Measurements from ENCODE around the gene CYLD. TPM values are rescaled to one million over a fixed set of nuclear protein-coding genes. Genes with fewer than 3 reads are reported as not detected.

CYLD gene
- polyA plus RNA-seq, 4 donors, result 21.8 to 25.7 (median 22.8) TPM

GRCh38 chr16:50736448-50736847 is 5.4 kb upstream of the CYLD start:
- no peak for DNase-seq (ENCODE audit: low read depth in 4 of 4, low spot score in 2 of 4)

GRCh38 chr16:50737420-50737959 is 4.4 kb upstream of the CYLD start:
- DNase-seq (ENCODE audit: low read depth in 4 of 4, low spot score in 2 of 4), result no peak

DNA sequence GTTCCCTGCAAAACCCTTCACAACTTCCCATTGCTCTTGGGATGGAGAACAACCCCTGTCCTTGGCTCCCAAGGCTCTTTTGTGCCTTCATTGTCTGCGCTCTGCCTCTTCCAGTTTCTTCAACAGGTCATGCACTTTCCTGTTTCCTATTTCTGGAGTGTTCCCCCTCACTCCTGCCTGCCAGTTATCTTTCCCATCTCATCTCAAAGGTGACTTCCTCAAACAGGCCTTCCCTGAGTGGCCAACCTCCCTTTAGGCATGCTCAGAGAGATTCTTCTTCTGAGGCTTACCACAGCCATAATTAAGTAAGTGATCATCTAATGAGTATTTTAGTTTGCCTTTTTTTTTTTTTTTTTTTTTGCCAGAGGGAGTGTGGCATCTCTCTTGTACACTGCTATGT is 2.9 kb upstream of the CYLD start:
- DNase-seq (ENCODE audit: low read depth in 4 of 4, low spot score in 2 of 4), result no peak

DNA sequence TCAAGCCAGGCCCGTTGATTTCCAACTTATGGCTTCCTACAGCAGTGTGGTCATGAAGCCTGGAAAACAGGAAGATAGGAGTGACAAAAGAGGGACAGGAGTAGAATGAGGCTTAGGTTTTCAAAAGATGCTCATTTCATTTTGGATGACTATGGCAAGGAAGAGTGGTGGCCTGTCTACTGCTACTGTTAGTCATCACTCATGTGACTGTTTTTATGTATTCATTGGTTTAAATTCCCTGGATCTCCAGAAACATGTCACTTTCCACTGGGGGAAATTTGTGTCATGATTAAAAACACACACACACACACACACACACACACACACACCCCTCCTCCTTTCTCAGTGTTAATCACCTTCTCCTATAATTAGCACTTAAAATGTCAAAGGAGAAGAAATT is 1.1 kb upstream of the CYLD start:
- DNase-seq (ENCODE audit: low read depth in 4 of 4, low spot score in 2 of 4), result no peak

GRCh38 chr16:50741225-50741780 is 583 bp upstream of the CYLD start:
- no peak for DNase-seq (ENCODE audit: low read depth in 4 of 4, low spot score in 2 of 4)

DNA sequence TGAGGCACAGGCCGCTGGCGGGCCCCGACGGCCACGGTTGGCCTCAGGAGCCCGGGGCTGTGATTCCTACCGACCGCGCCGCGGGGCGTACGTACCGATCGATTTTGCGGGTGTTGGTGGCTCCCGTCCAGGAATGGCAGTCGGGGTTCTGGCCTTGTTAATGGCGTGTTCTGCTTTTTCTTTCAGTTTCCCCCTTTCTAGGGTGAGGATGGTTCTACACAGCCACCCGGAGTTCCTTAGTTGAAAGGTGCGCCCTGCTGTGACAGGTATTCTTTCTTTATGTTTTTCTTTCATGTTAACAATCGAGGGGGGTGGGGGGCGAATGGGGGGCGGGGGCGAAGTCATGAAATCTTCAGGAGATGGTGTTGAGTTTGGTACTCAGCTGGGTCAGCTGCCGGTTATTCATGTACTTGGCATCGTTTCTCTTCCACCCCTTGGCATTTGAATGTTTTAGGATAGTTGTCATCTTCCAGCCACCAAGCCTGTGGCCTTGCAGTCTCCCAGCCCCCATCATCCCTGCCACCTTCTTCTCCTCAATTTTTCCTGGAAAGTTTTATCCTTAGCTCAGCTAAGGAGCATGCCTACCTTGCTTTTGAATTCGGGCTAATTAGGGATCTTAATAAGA is 802 bp downstream of the CYLD start:
- DNase-seq (ENCODE audit: low read depth in 4 of 4, low spot score in 2 of 4), result no peak

GRCh38 chr16:50743581-50744225 is 1.8 kb downstream of the CYLD start:
- DNase-seq (ENCODE audit: low read depth in 4 of 4, low spot score in 2 of 4), result no peak

- no peak for DNase-seq (ENCODE audit: low read depth in 4 of 4, low spot score in 2 of 4)
Measured at GRCh38 chr16:50744881-50745280, 3.0 kb downstream of the CYLD start.

- no peak for DNase-seq (ENCODE audit: low read depth in 4 of 4, low spot score in 2 of 4)
Measured at GRCh38 chr16:50745940-50746339, 4.1 kb downstream of the CYLD start.

DNA sequence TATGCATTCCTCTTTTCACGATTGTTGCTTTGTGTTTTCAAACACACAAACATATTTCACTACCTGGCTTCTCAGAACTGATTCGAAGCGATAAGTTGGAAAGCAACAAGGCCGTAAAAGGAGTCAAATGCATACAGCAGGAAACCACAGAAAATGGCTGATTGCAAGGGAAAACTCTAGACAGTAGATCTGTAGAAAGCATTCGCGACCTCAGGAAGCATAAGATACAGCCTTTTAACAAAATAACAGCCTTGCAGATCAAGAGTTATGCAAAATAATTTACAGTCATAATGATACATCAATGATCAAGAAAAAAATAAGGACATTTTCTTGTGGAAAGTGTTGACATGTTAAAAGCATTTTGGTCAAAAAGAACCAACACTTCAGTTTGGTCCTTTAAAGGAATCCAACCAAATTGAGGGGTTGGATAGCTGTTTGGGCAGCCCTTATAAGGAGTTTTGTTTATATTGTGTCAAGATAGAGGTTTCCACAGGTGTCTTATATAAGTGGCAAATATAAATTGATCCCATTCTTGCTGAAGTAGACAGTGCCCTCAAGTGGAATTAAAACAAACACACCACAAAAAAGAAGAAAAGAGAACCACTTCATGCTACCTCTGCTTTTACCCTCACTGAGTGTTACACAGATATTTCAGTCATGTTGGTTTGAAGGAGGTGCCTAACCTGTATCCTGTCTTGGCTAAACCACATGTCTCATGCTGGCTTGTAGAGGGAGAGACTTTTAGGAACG is 5.5 kb downstream of the CYLD start:
- no peak for DNase-seq (ENCODE audit: low read depth in 4 of 4, low spot score in 2 of 4)

DNA sequence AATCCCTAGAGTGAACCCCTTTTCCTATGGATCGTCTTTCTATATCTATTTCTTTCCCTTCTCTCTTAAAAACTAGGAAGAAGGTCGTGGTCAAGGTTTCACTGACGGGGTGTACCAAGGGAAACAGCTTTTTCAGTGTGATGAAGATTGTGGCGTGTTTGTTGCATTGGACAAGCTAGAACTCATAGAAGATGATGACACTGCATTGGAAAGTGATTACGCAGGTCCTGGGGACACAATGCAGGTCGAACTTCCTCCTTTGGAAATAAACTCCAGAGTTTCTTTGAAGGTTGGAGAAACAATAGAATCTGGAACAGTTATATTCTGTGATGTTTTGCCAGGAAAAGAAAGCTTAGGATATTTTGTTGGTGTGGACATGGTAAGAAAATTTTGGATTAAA is 9.6 kb downstream of the CYLD start:
- DNase-seq (ENCODE audit: low read depth in 4 of 4, low spot score in 2 of 4), result no peak

GRCh38 chr16:50752471-50753235 is 10.8 kb downstream of the CYLD start:
- DNase-seq (ENCODE audit: low read depth in 4 of 4, low spot score in 2 of 4), result no peak

DNA sequence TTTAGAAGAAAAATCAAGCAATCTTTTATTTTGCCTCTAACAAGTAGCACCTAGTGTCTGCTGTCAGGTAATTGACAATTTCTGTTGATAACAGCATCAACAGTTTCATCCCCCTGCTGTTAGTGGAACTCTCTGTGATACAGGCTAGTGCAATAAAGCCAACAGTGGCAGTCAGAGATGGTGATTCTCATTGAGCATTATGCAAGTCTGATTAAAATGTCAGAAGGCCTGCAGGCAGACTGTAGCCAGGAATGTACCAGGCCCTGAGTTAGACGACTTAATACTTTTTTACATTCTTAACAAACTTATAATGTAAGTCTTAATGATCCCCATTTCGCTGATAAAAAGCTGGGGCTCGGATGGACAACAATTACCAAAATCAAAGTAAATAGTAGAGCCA is 14.6 kb downstream of the CYLD start:
- DNase-seq (ENCODE audit: low read depth in 4 of 4, low spot score in 2 of 4), result no peak

- DNase-seq (ENCODE audit: low read depth in 4 of 4, low spot score in 2 of 4), result no peak
Measured at GRCh38 chr16:50761267-50761666, 19.4 kb downstream of the CYLD start.

DNA sequence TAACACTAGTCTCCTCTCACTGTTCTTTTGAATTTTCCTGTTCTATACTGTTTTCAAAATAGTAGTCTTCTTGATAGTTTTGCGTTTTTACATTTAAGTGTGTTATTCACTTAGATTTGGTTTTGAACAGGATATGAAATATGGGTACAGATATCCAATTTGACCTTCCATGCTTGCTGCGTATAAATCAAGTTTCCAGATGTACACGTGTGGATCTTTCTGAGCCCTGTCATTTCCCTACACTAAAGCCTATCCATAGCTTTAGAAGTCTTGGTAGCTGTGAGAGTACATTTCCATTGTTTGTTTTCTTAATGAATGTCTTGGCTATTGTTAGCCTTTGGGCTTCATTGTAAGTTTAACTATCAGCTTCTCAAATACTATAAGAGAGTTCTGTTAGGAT is 20.4 kb downstream of the CYLD start:
- no peak for DNase-seq (ENCODE audit: low read depth in 4 of 4, low spot score in 2 of 4)

GRCh38 chr16:50763211-50763610 is 21.3 kb downstream of the CYLD start:
- no peak for DNase-seq (ENCODE audit: low read depth in 4 of 4, low spot score in 2 of 4)

DNA sequence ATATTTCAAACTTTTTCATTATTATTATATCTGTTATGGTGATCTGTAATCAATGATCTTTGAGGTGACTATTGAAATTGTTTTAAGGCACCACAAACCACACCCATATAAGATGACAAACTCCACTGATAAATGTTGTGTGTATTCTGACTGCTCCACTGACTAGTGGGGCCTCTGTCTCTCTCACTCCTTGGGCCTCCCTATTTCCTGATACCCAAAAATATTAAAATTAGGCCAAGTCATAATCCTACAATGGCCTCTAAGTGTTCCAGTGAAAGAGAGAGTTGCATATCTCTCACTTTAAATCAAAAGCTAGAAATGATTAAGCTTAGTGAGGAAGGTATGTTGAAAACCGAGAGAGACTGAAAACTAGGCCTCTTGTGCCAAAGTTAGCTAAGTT is 23.4 kb downstream of the CYLD start:
- no peak for DNase-seq (ENCODE audit: low read depth in 4 of 4, low spot score in 2 of 4)

DNA sequence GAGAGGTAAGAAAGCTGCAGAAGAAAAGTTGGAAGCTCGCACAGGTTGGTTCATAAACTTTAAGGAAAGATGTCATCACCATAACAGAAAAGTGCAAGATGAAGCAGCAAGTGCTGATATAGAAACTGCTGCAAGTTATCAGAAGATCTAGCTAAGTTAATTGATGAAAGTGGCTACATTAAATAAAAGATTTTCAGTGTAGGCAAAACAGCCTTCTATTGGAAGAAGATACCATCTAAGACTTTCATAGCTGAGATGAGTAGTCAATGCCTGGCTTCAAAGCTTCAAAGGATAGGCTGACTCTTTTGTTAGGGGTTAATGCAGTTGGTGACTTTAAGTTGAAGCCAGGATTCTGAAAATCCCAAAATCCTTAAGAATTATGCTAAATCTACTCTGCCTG is 24.0 kb downstream of the CYLD start:
- DNase-seq (ENCODE audit: low read depth in 4 of 4, low spot score in 2 of 4), result no peak

DNA sequence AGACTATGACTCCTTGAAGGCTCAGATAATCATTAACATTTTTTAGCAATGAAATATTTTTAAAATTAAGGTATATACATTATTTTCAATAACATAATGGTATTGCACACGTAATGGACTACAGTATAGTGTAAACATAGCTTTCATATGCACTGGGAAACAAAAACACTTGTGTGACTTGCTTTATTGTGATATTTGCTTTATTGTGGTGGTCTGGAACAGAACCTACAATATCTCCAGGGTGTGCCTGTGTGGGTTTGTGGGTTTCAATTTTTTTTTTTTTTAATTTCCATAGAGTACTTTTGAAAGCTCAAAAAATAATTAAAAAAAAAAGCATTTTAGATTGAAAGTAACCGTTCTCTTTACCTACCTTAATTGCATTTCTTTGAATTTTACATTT is 25.3 kb downstream of the CYLD start:
- no peak for DNase-seq (ENCODE audit: low read depth in 4 of 4, low spot score in 2 of 4)

- no peak for DNase-seq (ENCODE audit: low read depth in 4 of 4, low spot score in 2 of 4)
Measured at GRCh38 chr16:50771366-50771765, 29.5 kb downstream of the CYLD start.

- no peak for DNase-seq (ENCODE audit: low read depth in 4 of 4, low spot score in 2 of 4)
Measured at GRCh38 chr16:50774405-50774804, 32.5 kb downstream of the CYLD start.

Data from left renal cortex interstitium (tissue), 4 donors.